HCT116 (cell line): ENCODE results near the gene THBS1. TPM values are rescaled to one million over a fixed set of nuclear protein-coding genes. Genes with fewer than 3 reads are reported as not detected.

Experiments used
- ATAC-seq: fragments of 200-7000 bp; cut with Tn5 transposase; 2 replicates; pipeline ENCODE4 v1.9.1; 2020; ENCODE audit warnings: mild to moderate bottlenecking, moderate library complexity
- BruUV-seq: library from RNA; stranded (reverse); fragments of 400-500 nt; replicated peaks from 2 replicates; lab custom pipeline; 2021; lab: Mats Ljungman, UMichigan
- CTCF ChIA-PET: fragments of 300-600 bp; sonication (Branson Sonifier 250); formaldehyde crosslinking; loops from one replicate; lab custom pipeline; 2021; ENCODE audit warnings: antibody characterized with exemption; lab: Charles Lee
- POLR2A ChIA-PET: fragments of 300-600, 350-600 bp; sonication (Branson Sonifier 250); formaldehyde crosslinking; loops from one replicate; lab custom pipeline; 2021; ENCODE audit warnings: antibody characterized with exemption; lab: Charles Lee
- RAD21 ChIA-PET, 2 experiments: fragments of 300-600 bp; sonication (Branson Sonifier 250); formaldehyde crosslinking; loops; one replicate each; lab custom pipeline; 2023; ENCODE audit warnings: low total read pairs in 2 of 2; ENCODE audit not compliant: uncharacterized antibody in 2 of 2, unreplicated experiment in 2 of 2, low non-redundant PET in 1 of 2; lab: Charles Lee
- DNase-seq: peaks from one replicate; pipeline ENCODE4 v3.0.0-alpha.2; 2010; ENCODE audit warnings: low read depth, low spot score
- H2AFZ ChIP-seq: fragments of 200-600 bp; shearing (Covaris generic), sonication (generic); 2 replicates; pipeline ENCODE4 v1.6.1; 2017; ENCODE audit warnings: low read depth, mixed run types, mixed read lengths, antibody characterized with exemption, low read length; ENCODE audit not compliant: poor library complexity, severe bottlenecking
- H3K27ac ChIP-seq: 2 replicates; pipeline ENCODE4 v1.5.1; 2012; ENCODE audit warnings: low read depth, low read length
- H3K27me3 ChIP-seq: fragments of 200-600 bp; sonication (generic); 2 replicates; pipeline ENCODE4 v1.6.1; 2016; ENCODE audit warnings: mixed run types, low read length, mixed read lengths; ENCODE audit not compliant: insufficient read depth
- H3K36me3 ChIP-seq, 2 experiments: fragments of 200-500 bp in 1 of 2; fragments of 200-600 bp in 1 of 2; sonication (Bioruptor generic) in 1 of 2; sonication (generic) in 1 of 2; 2 replicates each; pipeline versions ENCODE4 v1.5.1 to v1.6.1; 2014 to 2016; ENCODE audit warnings: low read length in 2 of 2, inconsistent platforms in 1 of 2, mixed read lengths in 1 of 2, mixed run types in 1 of 2; ENCODE audit not compliant: insufficient read depth in 2 of 2, control insufficient read depth in 1 of 2
- H3K4me1 ChIP-seq, 2 experiments: fragments of 200-600 bp in 1 of 2; sonication (generic) in 1 of 2; 2 replicates each; pipeline versions ENCODE4 v1.5.1 to v1.6.1; 2012 to 2017; ENCODE audit warnings: low read length in 2 of 2, inconsistent platforms in 1 of 2, mild to moderate bottlenecking in 1 of 2, mixed read lengths in 1 of 2, mixed run types in 1 of 2, moderate library complexity in 1 of 2; ENCODE audit not compliant: insufficient read depth in 2 of 2, control insufficient read depth in 1 of 2
- H3K4me2 ChIP-seq: fragments of 200-600 bp; sonication (generic); 2 replicates; pipeline ENCODE4 v1.6.1; 2017; ENCODE audit warnings: mixed run types, low read length, mixed read lengths
- H3K4me3 ChIP-seq, 2 experiments: fragments of 200-600 bp in 1 of 2; sonication (generic) in 1 of 2; replicated peaks in 1 of 2; 2 replicates each; pipeline ENCODE4 v1.5.1; 2011 to 2016; ENCODE audit warnings: low read length in 2 of 2, control low read depth in 1 of 2, low read depth in 1 of 2, mild to moderate bottlenecking in 1 of 2, mixed read lengths in 1 of 2, mixed run types in 1 of 2
- H3K79me2 ChIP-seq: fragments of 200-600 bp; sonication (generic); 2 replicates; pipeline ENCODE4 v1.6.1; 2017; ENCODE audit warnings: mild to moderate bottlenecking, mixed run types, low read length, moderate library complexity, mixed read lengths; ENCODE audit not compliant: insufficient read depth
- H3K9ac ChIP-seq: fragments of 200-600 bp; sonication (generic); 2 replicates; pipeline ENCODE4 v1.6.1; 2016; ENCODE audit warnings: low read length, mixed read lengths
- H3K9me2 ChIP-seq: fragments of 200-600 bp; sonication (generic), shearing (Covaris generic); 2 replicates; pipeline ENCODE4 v1.6.1; 2017; ENCODE audit warnings: mixed run types, mild to moderate bottlenecking, moderate library complexity; ENCODE audit not compliant: insufficient read depth
- H3K9me3 ChIP-seq, 2 experiments: fragments of 200-500 bp in 1 of 2; fragments of 200-600 bp in 1 of 2; sonication (Bioruptor generic) in 1 of 2; sonication (generic) in 1 of 2; 2 replicates each; pipeline ENCODE4 v1.6.1; 2014 to 2017; ENCODE audit warnings: low read length in 2 of 2, mixed read lengths in 2 of 2, inconsistent platforms in 1 of 2, low read depth in 1 of 2, mild to moderate bottlenecking in 1 of 2, mixed run types in 1 of 2, moderate library complexity in 1 of 2; ENCODE audit not compliant: control insufficient read depth in 1 of 2, insufficient read depth in 1 of 2
- H4K20me1 ChIP-seq: fragments of 200-600 bp; sonication (generic), shearing (Covaris generic); 2 replicates; pipeline ENCODE4 v1.6.1; 2017; ENCODE audit warnings: mixed run types, mild to moderate bottlenecking, moderate library complexity; ENCODE audit not compliant: insufficient read depth
- EGR1 ChIP-seq: IDR thresholded peaks from 2 replicates; pipeline ENCODE4 v1.6.1; 2012; ENCODE audit warnings: low read depth
- ELF1 ChIP-seq: IDR thresholded peaks from 2 replicates; pipeline ENCODE4 v1.6.1; 2012; ENCODE audit warnings: low read depth, borderline replicate concordance
- FOSL1 ChIP-seq: IDR thresholded peaks from 2 replicates; pipeline ENCODE4 v1.6.1; 2012; ENCODE audit warnings: low read depth
- POLR2A ChIP-seq: IDR thresholded peaks from 2 replicates; pipeline ENCODE4 v1.7.0; 2011; ENCODE audit warnings: borderline replicate concordance; ENCODE audit not compliant: insufficient read depth, insufficient read length; ENCODE audit errors: extremely low read depth
- POLR2AphosphoS5 ChIP-seq: IDR thresholded peaks from 2 replicates; pipeline ENCODE4 v1.6.1; 2011; ENCODE audit warnings: mild to moderate bottlenecking, low read depth, low read length, moderate library complexity
- RAD21 ChIP-seq: IDR thresholded peaks from 2 replicates; pipeline ENCODE4 v1.6.1; 2012; ENCODE audit warnings: low read depth, mild to moderate bottlenecking
- SP1 ChIP-seq: IDR thresholded peaks from 2 replicates; pipeline ENCODE4 v1.6.1; 2012; ENCODE audit warnings: low read depth
- SRF ChIP-seq: IDR thresholded peaks from 2 replicates; pipeline ENCODE4 v1.6.1; 2012; ENCODE audit warnings: low read depth
- TCF7L2 ChIP-seq: IDR thresholded peaks from 2 replicates; pipeline ENCODE4 v1.7.0; 2011; ENCODE audit warnings: borderline replicate concordance, inconsistent platforms; ENCODE audit not compliant: insufficient read depth, insufficient read length; ENCODE audit errors: extremely low read depth
- YY1 ChIP-seq: IDR thresholded peaks from 2 replicates; pipeline ENCODE4 v1.6.1; 2011; ENCODE audit warnings: low read length, low read depth, moderate library complexity, mild to moderate bottlenecking; ENCODE audit not compliant: insufficient replicate concordance; ENCODE audit errors: extremely low read depth
- ZNF274 ChIP-seq: fragments of 200-500 bp; sonication (Bioruptor generic); IDR thresholded peaks from 2 replicates; pipeline ENCODE4 v1.6.1; 2014; ENCODE audit warnings: mild to moderate bottlenecking, low read depth, low read length, inconsistent platforms
- intact Hi-C: fragments of 100-400 bp; cut with micrococcal nuclease; formaldehyde crosslinking; loops from 2 replicates; pipeline ENCODE4 v1.10.0; 2022
- total RNA-seq: library from RNA; stranded (reverse); gene quantifications from one replicate; pipeline ENCODE4 v1.2.1, GENCODE V29; 2021; ENCODE audit not compliant: unreplicated experiment
- TF ChIP-seq, protein P1 (sequence below): IDR thresholded peaks from 2 replicates; pipeline ENCODE4 v1.6.1; 2011; ENCODE audit warnings: mild to moderate bottlenecking, low read length, moderate library complexity; ENCODE audit not compliant: insufficient replicate concordance; ENCODE audit errors: extremely low read depth

Gene THBS1
- total RNA-seq, 1 experiment from 2014 or later = 6.3 TPM

DNA sequence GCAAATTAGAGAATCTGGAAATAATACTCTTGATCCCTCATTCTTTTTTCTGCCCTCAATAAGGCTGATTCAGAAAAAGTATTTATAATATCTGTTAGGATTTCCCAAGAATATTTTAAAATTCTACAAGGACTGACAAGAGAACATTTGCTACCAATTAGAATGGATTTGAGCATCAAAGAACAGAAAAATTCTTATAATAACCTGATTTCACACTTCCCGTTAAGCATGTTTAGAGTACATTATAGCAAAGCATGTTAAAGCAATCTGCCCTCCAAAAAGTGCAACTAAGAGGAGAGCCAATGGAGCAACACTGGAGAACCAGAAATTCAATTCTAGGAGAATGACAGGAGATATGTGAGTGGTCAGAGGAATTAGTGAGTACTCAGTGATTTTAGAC lies 57.2 kb downstream of the THBS1 start (continued):
- TF ChIP-seq, protein P1, sequence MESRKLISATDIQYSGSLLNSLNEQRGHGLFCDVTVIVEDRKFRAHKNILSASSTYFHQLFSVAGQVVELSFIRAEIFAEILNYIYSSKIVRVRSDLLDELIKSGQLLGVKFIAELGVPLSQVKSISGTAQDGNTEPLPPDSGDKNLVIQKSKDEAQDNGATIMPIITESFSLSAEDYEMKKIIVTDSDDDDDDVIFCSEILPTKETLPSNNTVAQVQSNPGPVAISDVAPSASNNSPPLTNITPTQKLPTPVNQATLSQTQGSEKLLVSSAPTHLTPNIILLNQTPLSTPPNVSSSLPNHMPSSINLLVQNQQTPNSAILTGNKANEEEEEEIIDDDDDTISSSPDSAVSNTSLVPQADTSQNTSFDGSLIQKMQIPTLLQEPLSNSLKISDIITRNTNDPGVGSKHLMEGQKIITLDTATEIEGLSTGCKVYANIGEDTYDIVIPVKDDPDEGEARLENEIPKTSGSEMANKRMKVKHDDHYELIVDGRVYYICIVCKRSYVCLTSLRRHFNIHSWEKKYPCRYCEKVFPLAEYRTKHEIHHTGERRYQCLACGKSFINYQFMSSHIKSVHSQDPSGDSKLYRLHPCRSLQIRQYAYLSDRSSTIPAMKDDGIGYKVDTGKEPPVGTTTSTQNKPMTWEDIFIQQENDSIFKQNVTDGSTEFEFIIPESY = no peak
- no peak for TF ChIP-seq ELF1

DNA sequence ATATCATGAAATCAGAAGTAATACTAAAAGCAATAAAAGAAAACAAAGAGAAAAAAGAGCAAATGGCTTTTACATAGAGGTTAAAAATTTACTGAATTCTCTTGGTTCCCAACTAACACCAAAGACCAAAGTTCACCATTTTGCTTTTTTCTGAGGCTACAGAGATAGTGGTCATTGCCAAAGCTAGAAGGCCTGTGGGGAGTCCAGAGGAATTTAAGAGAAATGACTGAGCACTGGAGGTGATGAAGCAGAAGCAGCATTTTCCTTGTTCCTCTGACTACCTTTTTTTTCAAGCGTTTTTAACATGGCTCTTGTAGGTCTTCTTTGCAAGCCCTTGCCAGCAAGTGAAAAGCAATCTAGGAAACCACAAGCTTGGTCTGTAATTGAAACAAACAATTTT lies 58.2 kb downstream of the THBS1 start:
- no peak for TF ChIP-seq FOSL1
- TF ChIP-seq, protein P1 = no peak
- TF ChIP-seq RAD21 = no peak
- no peak for TF ChIP-seq SRF
- TF ChIP-seq POLR2AphosphoS5 = no peak
- TF ChIP-seq SP1 = no peak
- no peak for TF ChIP-seq EGR1
- TF ChIP-seq TCF7L2 = no peak
- TF ChIP-seq YY1 = no peak
- no peak for TF ChIP-seq ELF1
- TF ChIP-seq ZNF274 = no peak
- no peak for TF ChIP-seq POLR2A
- Histone ChIP-seq H3K27ac (no peak overlapping the region), H3K9ac (no peak overlapping the region), H3K79me2 (no peaks in the 10 kb centered on the region), H3K36me3 (no peaks in the 10 kb centered on the region), H4K20me1 (no peaks in the 10 kb centered on the region), H3K4me1 (peaks cover 16 to 21% of the 10 kb centered on the region in 2 experiments), H3K27me3 (no peaks in the 10 kb centered on the region), H2AFZ (no peak overlapping the region), H3K9me2 (no peaks in the 10 kb centered on the region), H3K4me2 (no peak overlapping the region), H3K9me3 (no peaks in the 10 kb centered on the region), H3K4me3 (no peak overlapping the region)
- POLR2A ChIA-PET = no interaction called here
- CTCF ChIA-PET = no interaction called here
- no peak for DNase-seq
- BruUV-seq = no TSS peak
- RAD21 ChIA-PET = no interaction called here
- intact Hi-C loops = no loop called here
- ATAC-seq = no peak
